Activated T-cell treated with anti-CD3 and anti-CD28 coated beads for 1 hour (primary cell): ENCODE results near the gene TMEM204.

Experiments
- DNase-seq: peaks from one replicate; pipeline ENCODE4 v3.0.0-alpha.2; 2020; ENCODE audit warnings: low read depth

Gene TMEM204

DNA sequence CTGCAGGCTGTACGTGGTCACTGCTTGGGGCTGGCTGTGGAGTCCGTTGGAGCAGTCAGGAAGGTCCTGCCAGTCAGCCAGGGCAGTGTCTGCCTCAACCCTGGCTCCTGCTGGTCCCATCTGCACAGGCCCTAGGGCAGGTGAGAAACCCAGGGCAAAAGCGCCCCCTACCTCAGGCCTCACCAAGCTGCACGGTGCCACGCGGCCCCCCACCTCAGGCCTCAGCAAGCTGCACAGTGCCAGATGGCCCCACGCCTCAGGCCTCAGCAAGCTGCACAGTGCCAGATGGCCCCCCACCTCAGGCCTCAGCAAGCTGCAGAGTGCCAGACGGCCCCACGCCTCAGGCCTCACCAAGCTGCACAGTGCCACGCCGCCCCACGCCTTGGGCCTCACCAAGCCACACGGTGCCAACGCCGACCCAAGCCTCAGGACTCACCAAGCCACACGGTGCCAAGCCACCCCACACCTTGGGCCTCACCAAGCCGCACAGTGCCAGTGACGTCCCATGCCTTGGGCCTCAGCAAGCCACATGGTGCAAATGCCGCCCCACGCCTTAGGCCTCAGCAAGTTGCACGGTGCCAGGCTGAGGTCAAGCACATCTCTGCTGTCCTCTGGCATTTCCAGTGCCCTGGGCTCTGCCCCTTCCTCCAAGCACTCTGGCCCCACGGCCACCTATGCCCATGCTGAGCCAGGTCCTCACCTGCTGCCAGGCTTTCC, 5.5 kb downstream of the TMEM204 start:
- DNase-seq = no peak

DNA sequence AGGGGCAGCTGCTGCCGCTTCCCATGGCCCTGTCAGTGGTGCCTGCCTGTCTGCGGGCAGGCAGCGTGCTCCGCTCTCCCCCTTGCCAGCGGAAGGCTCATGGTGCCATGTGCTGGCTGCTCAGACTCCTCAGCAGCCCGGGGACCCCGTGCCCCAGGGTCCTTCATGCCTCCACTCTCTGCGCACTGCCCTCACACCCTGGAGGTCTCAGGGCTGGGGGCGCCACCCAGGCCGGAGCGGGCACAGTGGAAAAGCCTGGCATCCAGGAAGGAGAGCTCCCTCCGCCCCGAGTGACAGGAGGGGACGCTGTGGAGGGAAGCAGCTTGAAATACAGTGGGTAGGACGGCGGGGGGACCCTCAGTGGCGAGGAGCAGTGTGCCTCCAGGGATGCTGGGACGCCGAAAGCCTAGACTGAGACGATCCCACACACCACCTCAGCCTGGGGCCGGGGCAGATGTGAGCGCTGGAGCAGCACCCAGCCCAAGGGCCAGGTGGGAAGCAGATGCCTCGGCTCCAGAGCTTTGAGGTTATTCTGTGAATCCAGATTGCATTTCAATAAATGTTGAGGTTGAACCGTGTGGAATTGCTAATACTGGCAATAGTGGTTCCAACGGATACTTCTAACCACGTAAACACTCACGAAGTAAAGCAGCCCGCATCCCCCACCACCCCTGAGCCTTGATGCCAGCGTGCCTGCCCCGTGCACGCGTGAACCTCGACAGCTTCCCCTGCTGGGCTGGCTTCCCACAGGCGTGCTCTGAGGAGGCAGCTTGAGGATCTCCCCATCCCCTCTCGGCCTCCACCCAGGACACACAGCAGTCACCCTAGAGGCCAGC, 6.5 kb downstream of the TMEM204 start:
- DNase-seq = no peak

DNA sequence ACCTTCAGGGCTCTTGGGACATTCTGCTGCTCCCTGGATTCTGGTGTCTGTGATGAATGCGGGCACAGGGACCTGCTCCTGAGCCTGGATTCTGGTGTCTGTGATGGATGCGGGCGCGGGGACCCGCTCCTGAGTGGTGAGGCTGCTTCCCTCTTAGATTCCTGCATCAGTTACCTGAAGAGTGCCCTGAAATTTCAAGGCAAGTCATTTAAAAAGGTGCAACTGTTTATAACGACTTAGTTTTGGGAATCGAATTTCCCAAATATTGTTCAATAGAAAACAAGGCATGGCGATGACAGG, 7.0 kb downstream of the TMEM204 start:
- no peak for DNase-seq

DNA sequence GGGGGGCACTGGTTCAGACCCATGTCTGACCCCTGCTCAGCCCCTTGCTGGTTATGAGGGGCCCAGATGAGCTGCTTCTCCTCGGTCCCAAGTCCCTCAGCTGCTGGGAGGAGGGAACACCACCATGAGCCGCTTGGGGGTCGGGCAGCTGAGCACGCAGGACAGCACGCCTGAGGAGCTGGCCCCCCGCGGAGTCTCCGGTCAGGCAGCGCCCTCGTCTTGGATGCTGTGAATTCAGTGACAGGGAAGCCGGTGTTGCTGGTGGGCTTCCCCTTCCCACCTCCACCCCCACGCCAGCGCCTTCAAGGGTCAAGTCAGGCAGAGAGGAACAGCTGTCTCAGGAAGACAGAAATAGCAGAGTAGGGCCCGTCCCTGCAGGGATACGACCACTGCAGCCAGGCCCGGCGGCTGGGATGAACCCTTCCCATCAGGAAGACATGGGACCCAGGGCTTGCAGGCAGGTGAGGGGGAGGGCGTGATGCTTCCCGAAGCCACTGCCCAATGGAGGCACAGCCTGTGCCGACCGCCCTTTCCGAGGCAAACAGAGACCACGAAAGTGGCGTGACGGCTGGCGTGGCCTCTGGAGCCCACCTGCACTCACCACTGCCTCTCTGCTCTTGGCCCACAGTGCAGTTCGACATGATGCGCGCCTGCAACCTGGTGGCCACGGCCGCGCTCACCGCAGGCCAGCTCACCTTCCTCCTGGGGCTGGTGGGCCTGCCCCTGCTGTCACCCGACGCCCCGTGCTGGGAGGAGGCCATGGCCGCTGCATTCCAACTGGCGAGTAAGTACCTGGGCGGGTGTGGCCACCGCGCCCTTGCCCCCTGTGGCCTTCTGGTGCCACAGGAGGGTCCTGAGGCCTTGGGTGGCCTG, 8.1 kb downstream of the TMEM204 start:
- DNase-seq = no peak

DNA sequence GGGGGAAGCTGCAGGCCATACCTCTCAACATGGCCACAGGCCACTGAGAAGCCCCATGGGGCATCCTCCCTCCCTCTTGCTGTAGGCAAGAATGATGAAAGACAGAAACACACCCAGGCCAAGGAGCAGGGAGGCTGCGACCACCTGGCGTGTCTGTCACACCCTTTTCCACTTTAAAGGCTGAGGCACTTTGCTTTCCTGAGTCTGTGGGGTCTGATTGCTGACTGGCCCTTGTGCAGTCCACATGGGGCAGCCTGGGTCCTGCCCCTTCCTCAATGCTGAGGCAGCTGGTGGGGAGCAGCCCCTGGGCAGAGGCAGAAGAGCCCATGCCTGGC, 8.7 kb downstream of the TMEM204 start:
- no peak for DNase-seq

DNA sequence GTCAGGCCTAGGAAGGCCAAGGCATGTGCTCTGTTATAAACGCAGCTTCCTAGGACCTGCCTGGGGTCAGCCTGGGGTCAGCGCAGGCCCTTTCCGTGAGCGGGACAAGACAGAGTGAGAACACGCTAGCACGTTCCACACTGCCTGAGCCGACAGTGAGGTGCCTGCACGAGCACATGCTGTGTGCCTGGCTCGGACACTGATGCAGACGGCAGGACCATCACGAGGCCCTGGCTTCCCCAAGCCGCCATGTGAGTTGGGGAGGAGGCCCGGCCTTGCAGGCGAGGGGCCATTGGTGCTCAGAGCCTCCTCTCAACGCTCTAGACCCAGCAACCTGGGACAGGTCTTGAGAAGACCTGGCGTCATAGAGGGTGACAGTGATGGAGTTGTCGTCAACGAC, 9.1 kb downstream of the TMEM204 start:
- DNase-seq = no peak

DNA sequence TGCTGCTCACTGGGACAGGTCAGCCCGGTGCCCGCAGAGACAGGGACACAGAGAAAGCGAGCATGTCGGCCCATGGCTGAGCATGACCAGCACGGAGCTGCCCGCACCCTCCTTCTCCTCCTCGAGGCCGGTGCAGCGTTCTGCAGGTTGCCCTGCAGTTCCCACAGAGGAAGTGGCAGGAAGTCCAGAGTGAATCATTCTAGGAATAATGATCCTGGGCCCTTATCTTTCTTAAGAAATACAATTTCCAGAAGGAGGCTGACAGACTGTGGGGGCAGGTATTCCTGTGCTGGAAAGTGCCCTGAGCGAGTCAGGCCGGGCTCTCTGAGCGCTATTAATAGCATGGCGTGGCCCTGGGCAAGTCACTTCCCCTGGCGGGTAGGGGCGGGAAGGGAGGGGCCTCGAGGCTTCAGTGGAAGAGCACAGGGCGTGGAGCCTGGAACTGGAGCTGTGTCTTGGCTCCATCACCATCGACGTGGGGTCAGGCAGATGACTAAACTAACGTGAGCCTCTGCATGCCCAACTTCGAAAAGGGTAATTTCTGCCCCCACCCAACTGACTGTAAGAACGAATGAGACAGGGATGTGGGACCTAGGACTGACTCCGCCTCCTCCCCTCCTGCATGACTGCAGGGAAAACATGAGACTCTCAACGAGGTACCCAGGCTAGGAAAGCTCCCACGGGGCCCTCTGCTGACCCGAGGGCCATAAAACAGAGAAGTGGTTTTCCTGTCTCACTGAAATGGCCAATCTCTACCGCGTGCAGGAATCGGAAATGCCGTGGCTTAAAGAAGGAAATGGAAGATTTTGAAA, 9.8 kb downstream of the TMEM204 start:
- DNase-seq = no peak

DNA sequence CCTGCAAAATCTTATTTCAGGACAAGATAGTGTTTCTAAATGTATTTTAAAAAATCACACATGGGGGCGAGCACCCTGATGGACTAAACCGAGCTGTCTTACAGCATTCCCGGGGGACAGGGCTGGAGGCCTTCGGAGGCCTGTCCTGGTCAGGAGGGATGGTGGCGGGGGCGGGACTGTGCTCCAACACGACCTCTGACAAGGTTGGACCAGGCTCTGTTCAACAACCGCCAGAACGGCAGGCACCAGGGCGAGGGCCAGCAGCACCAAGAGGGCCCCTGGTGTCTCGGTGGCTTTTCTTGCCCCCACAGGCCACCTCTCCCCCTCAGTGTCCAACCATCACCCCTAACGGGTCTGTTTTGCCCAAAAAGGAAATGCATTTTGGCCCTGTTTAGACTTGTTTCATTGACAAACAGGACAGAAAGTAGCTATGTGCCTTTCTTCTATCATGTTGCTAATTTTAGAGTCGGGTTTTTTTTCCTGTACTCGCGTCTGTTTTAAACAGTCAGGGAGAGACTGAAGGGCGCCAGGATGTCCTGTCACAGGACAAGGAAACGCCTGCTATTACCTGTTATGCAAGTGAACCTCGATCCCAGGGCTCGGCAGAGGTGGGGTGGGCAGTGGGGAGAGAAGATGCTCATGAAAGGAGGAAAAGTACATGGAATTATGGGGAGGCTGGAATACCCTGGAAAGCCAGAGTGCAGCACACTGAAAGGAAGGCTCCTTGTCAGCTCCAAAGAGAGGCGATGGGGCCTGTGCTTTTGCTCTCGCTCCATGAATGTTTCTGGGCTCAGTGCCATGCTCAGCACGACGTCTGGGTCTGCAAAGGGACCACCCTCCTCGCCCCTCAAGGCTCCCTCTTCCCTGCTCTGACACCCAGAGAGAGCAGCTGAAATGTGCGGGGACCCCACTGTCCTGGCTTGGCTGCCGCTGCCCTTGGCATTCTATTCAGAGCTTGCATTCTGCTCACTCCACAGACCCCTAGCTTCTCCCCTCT, 11.9 kb downstream of the TMEM204 start:
- DNase-seq = no peak

DNA sequence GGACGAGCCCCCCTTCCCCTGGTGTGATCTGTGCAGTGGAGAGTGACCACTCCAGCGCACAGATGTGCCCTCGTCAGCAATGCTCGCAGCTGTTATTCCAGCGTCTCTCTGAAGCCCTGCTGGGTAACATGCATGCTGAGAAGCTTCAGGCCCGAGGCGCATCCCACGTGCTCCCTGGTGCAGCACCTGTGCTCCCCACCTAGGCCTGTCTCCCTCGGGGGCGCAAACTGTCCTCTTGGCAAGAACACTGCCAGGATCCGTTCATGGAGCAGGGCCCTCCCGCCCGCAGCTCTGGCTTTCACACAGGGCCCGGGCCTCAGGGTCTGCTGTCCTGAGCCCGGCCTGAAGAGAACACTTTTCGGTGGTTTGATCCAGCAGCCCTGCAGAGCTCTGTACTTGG, 13.0 kb downstream of the TMEM204 start:
- no peak for DNase-seq

DNA sequence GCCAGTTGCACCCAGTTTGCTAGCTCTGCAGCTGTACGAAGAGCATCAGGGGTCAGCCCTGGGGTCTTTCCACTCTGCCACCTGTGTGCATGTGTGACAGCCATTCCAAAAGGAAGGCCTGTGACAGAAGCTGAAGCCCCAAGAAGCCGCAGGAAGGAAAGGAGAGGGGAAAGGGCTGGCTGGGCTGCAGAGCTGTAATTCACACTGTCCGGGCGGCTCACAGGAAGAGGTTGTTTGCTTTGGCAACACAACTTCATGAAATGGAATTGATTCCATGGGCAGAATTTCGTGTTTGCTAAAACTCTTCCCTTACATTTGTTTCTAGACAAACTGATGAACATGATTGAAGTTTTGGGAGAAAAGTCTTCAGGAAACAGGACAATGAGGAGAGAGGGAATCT, 14.8 kb downstream of the TMEM204 start:
- DNase-seq = no peak

DNA sequence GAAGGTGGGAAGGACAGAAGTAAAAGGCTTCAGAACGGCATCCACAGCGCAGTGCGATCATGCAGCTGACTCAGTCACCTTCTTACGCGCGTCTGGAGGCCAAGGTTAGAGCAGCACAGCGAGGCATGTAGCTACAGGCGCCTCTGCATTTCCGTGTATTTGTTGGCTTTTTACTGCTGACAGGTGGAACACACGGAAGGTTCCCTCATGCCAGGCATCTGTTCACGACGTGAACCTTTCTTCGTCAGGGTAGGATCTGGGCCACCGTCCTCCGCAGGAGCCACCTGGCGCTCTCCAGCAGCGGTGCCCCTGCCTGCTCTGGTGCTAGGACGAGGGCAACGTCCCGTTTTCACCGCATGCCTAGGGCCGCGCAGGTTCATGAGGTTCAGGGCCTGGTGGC, 15.3 kb downstream of the TMEM204 start:
- no peak for DNase-seq

DNA sequence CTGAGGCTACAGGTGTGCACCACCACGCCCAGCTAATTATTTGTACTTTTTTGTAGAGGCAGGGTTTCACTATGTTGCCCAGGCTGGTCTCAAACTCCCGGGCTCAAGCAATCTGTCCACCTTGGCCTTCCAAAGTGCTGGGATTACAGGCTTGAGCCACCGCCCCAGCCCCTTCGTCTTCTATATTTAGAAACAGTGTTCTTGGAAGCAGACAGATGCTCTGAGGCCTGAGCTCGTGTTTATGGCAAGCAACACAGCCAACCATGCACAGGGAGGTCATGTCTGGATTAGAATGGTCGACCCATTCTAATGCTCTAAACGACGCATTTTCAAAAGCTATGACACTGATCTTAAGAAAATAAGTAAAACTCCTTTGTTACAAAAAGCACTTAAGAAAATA, 16.6 kb downstream of the TMEM204 start:
- DNase-seq = no peak

DNA sequence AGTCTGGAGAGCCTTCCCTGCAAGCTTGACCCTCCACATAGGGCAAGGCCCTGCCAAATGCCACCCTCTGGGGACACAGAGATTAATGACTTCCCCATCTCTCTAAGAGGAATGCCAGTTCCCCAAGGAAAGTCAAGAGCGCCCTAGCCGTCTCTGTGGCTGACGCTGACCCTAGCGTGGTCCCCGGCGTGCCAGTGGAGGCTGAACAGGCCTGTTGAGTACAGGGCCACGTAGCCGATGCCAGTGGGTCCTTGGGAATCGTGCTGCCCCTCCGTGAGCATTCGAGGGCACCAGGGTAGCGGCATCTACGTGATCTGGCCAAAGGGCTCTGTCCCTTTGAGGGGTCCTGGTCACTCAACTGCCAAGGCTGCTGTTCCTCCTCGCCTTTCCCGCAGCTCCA, 17.2 kb downstream of the TMEM204 start:
- no peak for DNase-seq

DNA sequence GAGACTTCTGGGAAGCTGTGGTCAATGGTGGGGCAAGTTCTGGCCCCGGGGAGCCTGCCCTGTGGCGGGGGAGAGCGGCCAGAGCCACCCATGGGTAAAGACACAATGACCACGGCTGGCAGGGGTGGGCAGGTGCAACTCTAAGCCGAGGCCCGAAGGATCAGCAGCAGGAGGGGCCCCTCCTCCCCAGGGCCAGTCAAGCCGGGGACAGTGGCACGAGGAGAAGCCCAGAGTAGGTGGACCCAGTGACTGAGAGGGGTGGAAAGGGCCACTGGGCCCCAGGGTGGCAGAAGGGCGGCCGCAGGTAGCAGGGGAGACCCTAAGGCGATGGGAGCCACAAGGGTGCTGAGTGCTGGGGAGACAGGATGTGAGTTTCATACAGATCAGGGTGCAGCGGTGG, 17.7 kb downstream of the TMEM204 start:
- DNase-seq = no peak

DNA sequence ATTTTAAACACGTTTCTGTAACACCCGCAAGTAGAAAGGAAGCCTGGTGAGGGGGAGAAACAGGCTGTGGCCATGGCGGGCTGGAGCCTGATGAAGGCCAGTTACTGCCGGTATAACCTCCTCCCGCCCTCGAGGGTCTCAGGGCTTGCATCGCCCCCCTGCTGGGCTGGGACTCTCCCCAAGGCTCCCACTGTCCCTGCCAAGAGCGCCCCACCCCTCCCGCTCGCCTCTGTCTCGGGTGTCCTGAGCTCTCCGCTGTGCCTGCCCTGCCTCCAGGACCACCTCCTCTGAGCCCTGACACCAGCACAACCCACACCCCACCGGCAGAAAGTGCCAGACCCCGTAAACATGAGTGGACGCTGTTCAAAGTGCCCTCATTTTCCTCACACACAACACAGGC, 18.7 kb downstream of the TMEM204 start:
- no peak for DNase-seq

DNA sequence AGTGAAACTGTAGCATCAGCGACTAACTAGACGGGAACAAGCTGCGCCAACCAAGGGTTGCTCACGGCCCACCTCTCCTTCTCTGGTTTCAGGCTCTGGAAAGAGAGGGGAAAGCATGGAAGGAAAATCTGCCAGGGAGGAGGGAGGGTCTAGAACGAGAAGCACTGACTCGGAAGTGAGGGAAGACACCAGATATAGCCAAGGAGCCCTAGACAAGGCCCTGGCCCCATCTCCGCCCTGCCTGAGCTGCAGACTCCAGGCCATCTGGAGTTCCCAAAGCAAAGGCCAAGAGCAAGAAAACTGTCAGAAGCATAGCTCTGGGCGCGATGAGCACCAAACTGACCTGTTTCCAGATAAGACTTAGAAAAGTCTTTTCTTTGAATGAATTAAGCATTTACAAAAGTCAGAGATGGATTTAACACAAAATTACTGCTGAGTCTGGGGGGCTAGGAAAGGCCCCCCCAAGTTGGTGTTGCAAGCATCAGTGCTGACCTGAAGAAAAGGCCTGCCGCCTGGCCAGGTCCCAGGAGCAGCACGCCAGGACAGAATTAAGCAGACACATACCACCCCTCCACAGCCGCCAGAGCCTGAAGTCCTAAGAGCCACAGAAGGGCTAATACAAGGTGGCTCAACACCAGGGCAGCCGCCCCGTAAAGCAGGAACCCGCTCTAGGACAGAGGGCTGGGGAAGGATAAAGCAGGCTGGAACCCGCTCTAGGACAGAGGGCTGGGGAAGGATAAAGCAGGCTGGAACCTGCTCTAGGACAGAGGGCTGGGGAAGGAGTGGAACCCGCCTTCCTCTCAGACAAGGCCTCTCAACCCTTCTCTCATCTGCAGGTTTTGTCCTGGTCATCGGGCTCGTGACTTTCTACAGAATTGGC, 20.7 kb downstream of the TMEM204 start:
- no peak for DNase-seq

DNA sequence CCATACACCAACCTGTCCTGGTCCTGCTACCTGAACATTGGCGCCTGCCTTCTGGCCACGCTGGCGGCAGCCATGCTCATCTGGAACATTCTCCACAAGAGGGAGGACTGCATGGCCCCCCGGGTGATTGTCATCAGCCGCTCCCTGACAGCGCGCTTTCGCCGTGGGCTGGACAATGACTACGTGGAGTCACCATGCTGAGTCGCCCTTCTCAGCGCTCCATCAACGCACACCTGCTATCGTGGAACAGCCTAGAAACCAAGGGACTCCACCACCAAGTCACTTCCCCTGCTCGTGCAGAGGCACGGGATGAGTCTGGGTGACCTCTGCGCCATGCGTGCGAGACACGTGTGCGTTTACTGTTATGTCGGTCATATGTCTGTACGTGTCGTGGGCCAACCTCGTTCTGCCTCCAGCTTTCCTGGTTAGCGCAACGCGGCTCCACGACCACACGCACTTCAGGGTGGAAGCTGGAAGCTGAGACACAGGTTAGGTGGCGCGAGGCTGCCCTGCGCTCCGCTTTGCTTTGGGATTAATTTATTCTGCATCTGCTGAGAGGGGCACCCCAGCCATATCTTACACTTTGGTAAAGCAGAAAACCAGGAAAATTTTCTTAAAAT, 21.5 kb downstream of the TMEM204 start:
- DNase-seq = no peak

DNA sequence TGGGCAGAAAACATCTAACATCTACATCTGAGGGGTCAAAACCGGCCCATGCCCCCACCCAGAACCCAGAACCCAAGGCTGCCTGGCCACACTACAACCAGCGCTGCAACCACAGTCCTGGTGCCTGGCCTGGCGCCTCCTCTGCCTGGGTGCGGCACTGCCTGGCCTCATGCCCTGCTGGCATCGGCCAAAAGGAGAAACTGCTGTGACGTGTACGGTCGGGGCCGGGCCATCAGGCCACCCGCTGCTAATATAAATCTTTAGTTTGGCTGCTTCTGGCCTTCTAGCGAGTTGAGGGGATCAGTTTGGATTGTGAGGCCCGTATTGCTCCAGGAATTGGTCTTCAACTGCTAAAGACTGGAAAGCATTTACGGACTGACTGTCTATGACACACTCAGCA, 22.8 kb downstream of the TMEM204 start:
- DNase-seq = no peak

DNA sequence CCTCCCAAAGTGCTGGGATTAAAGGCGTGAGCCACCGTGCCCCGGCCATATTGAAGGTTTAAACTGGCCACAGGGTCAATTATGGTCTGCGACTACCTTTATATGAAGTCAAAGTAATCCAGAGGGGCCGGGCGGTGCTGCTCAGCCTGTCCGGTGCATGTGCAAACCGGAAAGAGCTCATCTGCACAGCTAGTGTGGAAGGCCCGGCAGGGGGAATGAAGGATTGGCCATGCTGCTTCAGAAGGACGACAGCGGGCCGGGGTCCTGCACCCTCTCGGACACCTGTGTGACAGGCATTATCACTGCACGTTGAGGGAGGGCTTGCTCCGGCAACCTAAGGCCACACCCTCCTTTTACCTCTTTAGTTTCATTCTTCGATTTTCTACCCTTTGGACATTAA, 23.6 kb downstream of the TMEM204 start:
- no peak for DNase-seq

DNA sequence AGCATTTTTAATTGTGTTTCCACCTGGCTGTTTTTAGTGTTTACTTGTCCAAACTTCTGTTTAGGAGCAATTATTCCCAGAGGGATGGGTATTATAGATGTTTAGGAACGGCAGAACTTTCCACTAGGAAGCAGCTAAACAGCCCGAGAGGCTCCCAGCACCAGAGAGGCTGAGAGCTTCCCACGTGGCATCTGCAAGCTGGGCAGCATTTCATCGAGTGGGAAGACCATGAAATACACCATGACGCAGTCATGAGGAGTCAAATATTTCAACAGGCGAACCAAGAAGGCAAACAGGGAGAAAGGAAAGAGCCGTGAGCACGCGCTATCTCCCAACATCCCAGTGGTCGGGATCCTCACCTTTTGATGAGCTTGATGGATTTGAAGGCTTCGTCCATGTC, 24.1 kb downstream of the TMEM204 start:
- DNase-seq = no peak
